Neural progenitor cell (in vitro differentiated cells): ENCODE measurements around the gene NETO2. TPM values are rescaled to one million over a fixed set of nuclear protein-coding genes. Genes with fewer than 3 reads are reported as not detected.
"Not testable (repeated sequence)": the region's sequence is repeated elsewhere in the genome, so short reads cannot be mapped to it uniquely, and the experiment has no call there.

Experiments
- DNase-seq: peaks from one replicate; pipeline ENCODE4 v3.0.0-alpha.2; 2016; ENCODE audit warnings: low spot score
- H2AFZ ChIP-seq: fragments of 200-600 bp; sonication (generic); replicated peaks from 2 replicates; pipeline ENCODE4 v1.6.1; 2016; ENCODE audit warnings: antibody characterized with exemption
- H3F3A ChIP-seq: fragments of 200-600 bp; sonication (generic); 2 replicates; pipeline ENCODE4 v1.6.1; 2016; ENCODE audit warnings: antibody characterized with exemption, low read depth
- H3K27ac ChIP-seq: fragments of 200-600 bp; sonication (generic); 2 replicates; pipeline ENCODE4 v1.5.1; 2016; ENCODE audit warnings: mild to moderate bottlenecking
- H3K27me3 ChIP-seq: fragments of 200-600 bp; sonication (generic); 2 replicates; pipeline ENCODE4 v1.6.1; 2016; ENCODE audit warnings: mild to moderate bottlenecking, moderate library complexity
- H3K36me3 ChIP-seq: fragments of 200-600 bp; sonication (generic); 2 replicates; pipeline ENCODE4 v1.5.1; 2016
- H3K4me1 ChIP-seq: fragments of 200-600 bp; sonication (generic); 2 replicates; pipeline ENCODE4 v1.6.1; 2016; ENCODE audit warnings: mixed run types
- H3K4me2 ChIP-seq: fragments of 200-600 bp; sonication (generic); 2 replicates; pipeline ENCODE4 v1.6.1; 2016
- H3K4me3 ChIP-seq: fragments of 200-600 bp; sonication (generic); 2 replicates; pipeline ENCODE4 v1.5.1; 2016
- H3K79me2 ChIP-seq: fragments of 200-600 bp; sonication (generic); 2 replicates; pipeline ENCODE4 v1.6.1; 2016; ENCODE audit warnings: low read depth
- H3K9ac ChIP-seq: fragments of 200-600 bp; sonication (generic); 2 replicates; pipeline ENCODE4 v1.6.1; 2016
- H3K9me3 ChIP-seq: fragments of 200-600 bp; sonication (generic); 2 replicates; pipeline ENCODE4 v1.5.1; 2016; ENCODE audit warnings: low read depth
- H4K20me1 ChIP-seq: fragments of 200-600 bp; sonication (generic); 2 replicates; pipeline ENCODE4 v1.6.1; 2016; ENCODE audit warnings: low read depth
- H3K27ac Mint-ChIP-seq: 3 replicates; pipeline ENCODE4 v1.8.0; 2021; ENCODE audit warnings: mixed read lengths
- H3K27me3 Mint-ChIP-seq: 2 replicates; pipeline ENCODE4 v1.8.0; 2022; ENCODE audit warnings: low read depth, mild to moderate bottlenecking, inconsistent platforms, moderate library complexity, mixed read lengths; ENCODE audit not compliant: insufficient read depth
- H3K36me3 Mint-ChIP-seq: 3 replicates; pipeline ENCODE4 v1.8.0; 2021; ENCODE audit warnings: mixed read lengths
- H3K4me1 Mint-ChIP-seq: 3 replicates; pipeline ENCODE4 v1.8.0; 2021; ENCODE audit warnings: mixed read lengths
- H3K4me3 Mint-ChIP-seq: 3 replicates; pipeline ENCODE4 v1.8.0; 2021; ENCODE audit warnings: mild to moderate bottlenecking, moderate library complexity, mixed read lengths
- H3K9me3 Mint-ChIP-seq: 3 replicates; pipeline ENCODE4 v1.8.0; 2020; ENCODE audit warnings: mixed read lengths
- CTCF ChIP-seq: fragments of 200-600 bp; sonication (generic); IDR thresholded peaks from 2 replicates; pipeline ENCODE4 v1.5.1; 2017; ENCODE audit warnings: antibody characterized with exemption, mild to moderate bottlenecking
- EZH2 ChIP-seq: fragments of 200-600 bp; sonication (generic); IDR thresholded peaks from 2 replicates; pipeline ENCODE4 v1.6.1; 2017; ENCODE audit warnings: antibody characterized with exemption, mild to moderate bottlenecking, moderate library complexity
- EZH2phosphoT487 ChIP-seq: fragments of 200-600 bp; sonication (generic); IDR thresholded peaks from 2 replicates; pipeline ENCODE4 v1.6.1; 2017; ENCODE audit warnings: antibody characterized with exemption
- total RNA-seq: library from RNA; depleted of rRNA; stranded (reverse); fragments of >200 nt; gene quantifications from 2 replicates; pipeline ENCODE4 v1.2.3, GENCODE V29; 2015; ENCODE audit warnings: low replicate concordance

NETO2 gene
- total RNA-seq, 1 donor from 2014 or later = 32.0 TPM

DNA sequence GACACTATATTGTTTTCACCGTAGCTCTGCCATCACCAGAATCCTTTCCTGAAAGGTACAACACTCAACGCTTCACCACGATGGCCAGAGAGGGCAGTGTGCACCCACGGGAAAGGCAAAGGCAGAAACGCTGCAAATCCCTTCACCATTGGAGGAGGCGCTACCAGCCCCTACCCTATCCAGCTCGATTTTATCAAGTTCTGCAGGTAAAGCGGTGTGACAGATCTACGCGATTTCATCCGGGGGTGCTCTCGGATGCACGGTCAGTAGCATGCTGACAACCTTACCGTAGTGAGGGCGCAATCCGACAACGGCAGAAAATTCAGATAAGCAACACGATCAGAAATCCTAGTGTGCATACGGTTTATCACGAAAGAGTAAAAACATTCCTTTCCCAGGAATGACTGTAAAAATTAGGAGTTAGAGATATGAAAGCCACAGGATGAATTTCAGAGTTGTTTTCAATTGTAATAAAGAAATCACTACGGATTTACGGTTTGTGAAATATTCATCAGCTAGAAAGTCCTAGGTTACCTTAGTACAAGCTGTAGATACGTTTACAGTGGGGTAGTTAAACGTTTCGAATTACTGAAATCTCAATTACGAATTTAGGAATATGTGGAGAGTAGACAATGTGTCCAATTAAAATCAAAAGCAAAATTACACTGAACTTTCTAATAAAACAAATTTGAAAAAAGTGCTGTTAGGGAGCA is 1.8 kb downstream of the NETO2 start:
- Mint-ChIP-seq H3K27me3 (no peaks in the 10 kb centered on the region), H3K4me3 (peak overlapping the region; percentile 93), H3K36me3 (peaks cover 12% of the 10 kb centered on the region), H3K27ac (peak overlapping the region; percentile 90), H3K9me3 (no peaks in the 10 kb centered on the region), H3K4me1 (peaks cover 28% of the 10 kb centered on the region)
- Histone ChIP-seq H3K27ac (no peak overlapping the region), H3F3A (peaks cover 14% of the 10 kb centered on the region), H3K9ac (no peak overlapping the region), H3K79me2 (peaks cover 54% of the 10 kb centered on the region), H4K20me1 (no peaks in the 10 kb centered on the region), H3K9me3 (no peaks in the 10 kb centered on the region), H3K27me3 (peaks cover 38% of the 10 kb centered on the region), H3K4me1 (peaks cover 8% of the 10 kb centered on the region), H3K4me2 (peak overlapping the region; percentile 93), H3K36me3 (no peaks in the 10 kb centered on the region), H2AFZ (no peak overlapping the region), H3K4me3 (peak overlapping the region; percentile 90)
- peak; percentile 93 for DNase-seq
- peak; percentile 41 for TF ChIP-seq EZH2
- TF ChIP-seq EZH2phosphoT487 = no peak
- TF ChIP-seq CTCF = peak; percentile 97

GRCh38 chr16:47140686-47141085 is 3.1 kb downstream of the NETO2 start:
- H3K36me3 Mint-ChIP-seq = peaks cover 12% of the 10 kb centered on the region
- DNase-seq = no peak
- H3K27ac ChIP-seq = no peak overlapping the region
- peaks cover 28% of the 10 kb centered on the region for H3K4me1 Mint-ChIP-seq
- H3K27me3 Mint-ChIP-seq = no peaks in the 10 kb centered on the region
- H3K4me1 ChIP-seq = peaks cover 8% of the 10 kb centered on the region
- peaks cover 14% of the 10 kb centered on the region for H3F3A ChIP-seq
- no peak overlapping the region for H3K4me3 ChIP-seq
- no peaks in the 10 kb centered on the region for H4K20me1 ChIP-seq
- H2AFZ ChIP-seq = no peak overlapping the region
- peaks cover 31% of the 10 kb centered on the region for H3K27me3 ChIP-seq
- H3K9me3 Mint-ChIP-seq = no peaks in the 10 kb centered on the region
- TF ChIP-seq EZH2 (no peak), CTCF (no peak)
- H3K9me3 ChIP-seq = no peaks in the 10 kb centered on the region
- no peak overlapping the region for H3K4me3 Mint-ChIP-seq
- no peaks in the 10 kb centered on the region for H3K36me3 ChIP-seq
- no peak overlapping the region for H3K9ac ChIP-seq
- H3K79me2 ChIP-seq = peaks cover 67% of the 10 kb centered on the region
- no peak overlapping the region for H3K27ac Mint-ChIP-seq
- no peak overlapping the region for H3K4me2 ChIP-seq

- H3K9me3 ChIP-seq = no peaks in the 10 kb centered on the region
- Mint-ChIP-seq H3K27me3 (no peaks in the 10 kb centered on the region), H3K27ac (peak overlapping the region; percentile 25), H3K9me3 (no peaks in the 10 kb centered on the region), H3K36me3 (peaks cover 12% of the 10 kb centered on the region), H3K4me1 (peaks cover 28% of the 10 kb centered on the region), H3K4me3 (no peak overlapping the region)
- no peak for DNase-seq
- no peaks in the 10 kb centered on the region for H3K36me3 ChIP-seq
- no peak overlapping the region for H3K4me3 ChIP-seq
- peaks cover 14% of the 10 kb centered on the region for H3F3A ChIP-seq
- TF ChIP-seq CTCF (no peak), EZH2 (no peak), EZH2phosphoT487 (no peak)
- no peak overlapping the region for H3K4me2 ChIP-seq
- peaks cover 8% of the 10 kb centered on the region for H3K4me1 ChIP-seq
- peaks cover 21% of the 10 kb centered on the region for H3K27me3 ChIP-seq
- peaks cover 77% of the 10 kb centered on the region for H3K79me2 ChIP-seq
- H3K27ac ChIP-seq = no peak overlapping the region
- H4K20me1 ChIP-seq = peaks cover under 1% of the 10 kb centered on the region
- H3K9ac ChIP-seq = no peak overlapping the region
- H2AFZ ChIP-seq = no peak overlapping the region
These were observed 4.1 kb downstream of the NETO2 start for GRCh38 chr16:47139561-47140185.

GRCh38 chr16:47137925-47138324 is 5.8 kb downstream of the NETO2 start:
- H3K27me3 Mint-ChIP-seq, H3K27ac ChIP-seq, H3K36me3 ChIP-seq, H3K4me3 ChIP-seq, DNase-seq, H3K27ac Mint-ChIP-seq, H3K9ac ChIP-seq, H3K4me2 ChIP-seq, H3K9me3 Mint-ChIP-seq, H3K9me3 ChIP-seq, H3K4me1 ChIP-seq, H2AFZ ChIP-seq, H4K20me1 ChIP-seq, H3K4me3 Mint-ChIP-seq: not testable (repeated sequence)
- H3K79me2 ChIP-seq = peaks cover 90% of the 10 kb centered on the region
- peaks cover 12% of the 10 kb centered on the region for H3K27me3 ChIP-seq
- H3K36me3 Mint-ChIP-seq = peaks cover 21% of the 10 kb centered on the region
- peaks cover 28% of the 10 kb centered on the region for H3K4me1 Mint-ChIP-seq
- peaks cover 12% of the 10 kb centered on the region for H3F3A ChIP-seq
